Camera-type eye (tissue), 1 donor: ENCODE results near the gene WRAP53. TPM values are rescaled to one million over a fixed set of nuclear protein-coding genes. Genes with fewer than 3 reads are reported as not detected.

Source experiments
- total RNA-seq: library from RNA; depleted of rRNA; stranded (reverse); fragments of >200 nt; gene quantifications from one replicate; pipeline ENCODE4 v1.2.3, GENCODE V29; 2014

The WRAP53 gene
- total RNA-seq, result 5.6 TPM

DNA sequence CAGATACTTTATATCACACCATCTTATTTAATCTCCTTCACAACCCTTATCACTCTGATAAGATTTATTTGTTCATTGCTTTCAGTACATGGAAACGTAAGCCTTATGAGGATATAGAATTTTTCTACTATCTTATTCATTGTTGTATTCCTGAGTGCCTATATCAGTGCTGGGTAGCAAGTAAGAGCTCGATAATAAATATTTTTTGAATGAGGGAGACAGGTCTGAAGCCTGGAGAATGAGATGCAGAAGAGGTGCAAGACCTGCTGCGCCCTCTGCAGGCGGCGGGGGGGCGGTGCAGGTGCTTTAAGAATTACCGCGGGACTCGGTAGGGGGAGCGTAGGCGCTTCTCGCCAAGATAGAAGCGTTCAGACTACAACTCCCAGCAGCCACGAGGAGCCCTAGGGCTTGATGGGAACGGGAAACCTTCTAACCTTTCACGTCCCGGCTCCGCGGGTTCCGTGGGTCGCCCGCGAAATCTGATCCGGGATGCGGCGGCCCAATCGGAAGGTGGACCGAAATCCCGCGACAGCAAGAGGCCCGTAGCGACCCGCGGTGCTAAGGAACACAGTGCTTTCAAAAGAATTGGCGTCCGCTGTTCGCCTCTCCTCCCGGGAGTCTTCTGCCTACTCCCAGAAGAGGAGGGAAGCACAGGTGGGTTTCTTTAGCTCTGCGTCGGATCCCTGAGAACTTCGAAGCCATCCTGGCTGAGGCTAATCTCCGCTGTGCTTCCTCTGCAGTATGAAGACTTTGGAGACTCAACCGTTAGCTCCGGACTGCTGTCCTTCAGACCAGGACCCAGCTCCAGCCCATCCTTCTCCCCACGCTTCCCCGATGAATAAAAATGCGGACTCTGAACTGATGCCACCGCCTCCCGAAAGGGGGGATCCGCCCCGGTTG is at the start of gene WRAP53:
TSS of gene WRAP53 (plus strand) at position 570 of the 900 bp plus-strand sequence. CDS start at position 742, 172 bp downstream.

DNA sequence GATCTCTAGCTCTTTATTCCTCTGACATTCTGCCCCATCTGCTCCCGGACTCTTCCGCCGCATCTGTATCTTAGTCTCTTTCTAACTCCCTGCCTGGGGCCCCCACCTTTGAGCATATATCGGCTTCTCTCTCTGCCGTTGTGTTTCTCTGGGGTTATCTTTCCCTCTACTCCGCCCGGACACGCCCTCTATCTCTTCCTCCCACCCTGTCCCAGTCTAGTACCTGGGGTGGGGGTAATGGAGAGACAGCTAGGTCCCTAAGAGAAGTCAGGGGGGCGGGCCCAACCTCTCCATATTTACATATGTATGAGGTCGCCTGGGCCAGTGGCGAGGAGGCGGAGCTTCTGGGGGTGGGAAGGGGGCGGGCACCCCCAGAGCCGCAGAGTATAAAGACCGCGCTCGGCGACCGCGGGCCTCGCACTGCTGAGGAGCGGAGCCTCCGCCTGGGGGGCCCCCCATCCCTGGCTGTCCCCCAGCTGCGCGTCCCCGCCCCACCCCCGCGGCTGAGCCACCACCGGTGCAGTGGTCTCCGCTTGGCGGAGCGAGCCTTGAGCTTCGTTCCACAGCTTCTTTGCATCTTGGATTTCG is 37.7 kb upstream of the WRAP53 start, which contains the start of gene ATP1B2:
TSS of gene ATP1B2 (plus strand) at position 418 of the 588 bp plus-strand sequence. CDS start 593 bp downstream, outside the sequence.

DNA sequence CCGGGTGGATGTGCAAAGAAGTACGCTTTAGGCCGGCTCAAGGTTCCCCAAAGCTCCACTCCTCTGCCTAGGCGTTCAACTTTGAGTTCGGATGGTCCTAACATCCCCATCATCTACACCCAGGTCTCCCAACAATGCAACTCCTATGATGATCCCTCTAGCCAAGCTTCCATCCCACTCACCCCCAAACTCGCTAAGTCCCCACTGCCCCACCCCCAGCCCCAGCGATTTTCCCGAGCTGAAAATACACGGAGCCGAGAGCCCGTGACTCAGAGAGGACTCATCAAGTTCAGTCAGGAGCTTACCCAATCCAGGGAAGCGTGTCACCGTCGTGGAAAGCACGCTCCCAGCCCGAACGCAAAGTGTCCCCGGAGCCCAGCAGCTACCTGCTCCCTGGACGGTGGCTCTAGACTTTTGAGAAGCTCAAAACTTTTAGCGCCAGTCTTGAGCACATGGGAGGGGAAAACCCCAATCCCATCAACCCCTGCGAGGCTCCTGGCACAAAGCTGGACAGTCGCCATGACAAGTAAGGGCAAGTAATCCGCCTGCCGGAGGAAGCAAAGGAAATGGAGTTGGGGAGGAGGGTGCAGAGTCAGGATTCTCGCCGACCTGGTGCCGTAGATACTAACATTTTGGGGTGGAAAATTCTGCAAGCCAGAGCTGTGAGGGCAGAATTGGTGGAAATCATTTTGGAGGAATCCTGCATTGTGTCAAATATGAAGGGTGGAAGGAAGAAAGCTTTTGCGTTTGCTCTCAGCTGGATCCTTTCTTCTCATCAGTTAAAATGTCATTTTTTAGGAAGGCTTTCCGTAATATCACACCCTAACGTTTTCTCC is 987 bp upstream of the WRAP53 start, which contains the start of gene TP53:
TSS of gene TP53 (minus strand) at position 419 of the 836 bp plus-strand sequence. CDS start 10,896 bp downstream, outside the sequence.

DNA sequence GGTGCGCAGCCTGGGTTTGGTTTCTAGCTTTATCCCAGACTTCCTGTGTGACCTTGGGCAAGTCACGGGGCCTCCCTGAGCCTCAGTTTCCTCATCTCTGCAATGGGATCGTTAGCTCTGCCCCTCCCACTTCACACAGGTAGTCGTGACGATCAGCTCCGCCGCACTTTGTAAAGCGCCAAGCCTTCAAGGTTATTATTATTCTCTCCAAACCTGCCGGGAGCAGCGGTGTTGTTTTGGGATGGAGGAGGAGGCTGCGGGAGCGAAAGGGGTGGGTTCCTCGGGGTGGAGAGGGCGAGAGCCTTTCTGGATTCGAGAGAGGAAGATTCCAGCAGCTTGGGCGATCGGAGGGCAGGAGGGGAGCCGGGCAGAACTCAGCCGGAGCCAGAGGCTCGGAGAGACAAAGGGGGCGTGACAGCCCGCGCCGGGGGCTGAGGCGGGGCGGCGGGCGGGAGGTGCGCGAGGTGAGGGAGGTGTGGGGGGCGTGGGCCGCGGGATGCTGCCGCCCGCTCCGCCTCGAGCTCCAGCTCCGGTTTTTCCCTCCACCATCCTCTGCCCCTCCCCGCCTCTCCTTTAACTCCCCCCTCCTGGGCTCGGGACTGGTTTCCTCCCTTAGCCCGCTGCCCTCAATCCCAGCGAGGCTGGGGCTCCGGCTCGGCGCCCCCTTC is 16.5 kb downstream of the WRAP53 start, which contains the start of gene EFNB3:
TSS of gene EFNB3 (plus strand) at position 602 of the 668 bp plus-strand sequence. CDS start 397 bp downstream, outside the sequence.

DNA sequence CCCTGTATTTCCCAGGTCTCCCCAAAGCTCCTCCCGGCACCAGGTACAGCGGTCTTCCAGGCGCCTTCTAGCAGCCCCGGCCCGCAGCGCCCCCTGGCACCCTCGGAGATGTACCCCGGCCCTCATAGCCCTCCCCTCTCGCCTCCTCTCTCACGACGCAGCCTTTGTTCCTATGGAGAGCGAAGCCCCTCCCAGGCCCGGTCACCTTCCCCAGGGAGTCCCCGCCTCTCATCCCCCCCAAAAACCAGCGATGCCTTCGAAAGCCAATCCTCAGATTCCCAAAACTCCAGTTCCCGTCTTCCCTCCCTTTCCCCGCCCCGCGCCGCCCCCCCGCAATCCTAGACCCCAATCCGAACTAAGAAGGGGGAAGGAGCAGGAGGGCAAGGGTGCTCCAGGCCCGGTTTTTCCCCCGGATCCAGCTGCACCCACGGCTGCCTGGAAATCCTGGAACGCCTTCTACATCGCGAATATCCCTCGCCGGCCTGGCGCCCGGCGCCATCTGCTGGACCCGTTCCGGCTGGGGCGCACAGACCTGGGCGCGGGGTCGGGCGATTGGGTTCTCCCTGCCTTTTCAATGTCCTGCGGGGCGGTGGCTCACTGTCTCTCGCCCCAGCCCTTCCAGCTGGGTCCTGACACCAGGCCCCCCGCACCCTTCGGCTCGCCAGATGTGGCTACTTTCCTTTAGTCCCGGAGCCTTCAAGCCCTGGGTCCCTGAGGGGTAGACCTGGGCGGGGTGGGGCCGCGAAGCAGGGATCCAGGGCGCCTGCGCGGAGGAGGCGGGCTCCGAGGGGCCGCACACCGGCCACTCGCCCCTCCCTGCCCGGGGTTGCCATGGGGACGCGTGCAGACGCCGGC is 28.9 kb downstream of the WRAP53 start, which contains the start of gene DNAH2:
TSS of gene DNAH2 (plus strand) at position 844 of the 855 bp plus-strand sequence. CDS start 1,991 bp downstream, outside the sequence.

Other genes with a start within 250 kb of the WRAP53 start
- gene FGF11, start 249.0 kb upstream of the WRAP53 start, total RNA-seq, result 7.1 TPM
- gene CHRNB1, start 243.4 kb upstream of the WRAP53 start, total RNA-seq, result 17.8 TPM
- 35.8 TPM for gene ZBTB4, start 208.8 kb upstream of the WRAP53 start, total RNA-seq
- gene SLC35G6, start 207.0 kb upstream of the WRAP53 start, total RNA-seq, result not detected
- gene POLR2A, start 204.1 kb upstream of the WRAP53 start, total RNA-seq, result 114 TPM
- gene TNFSF12, start 139.4 kb upstream of the WRAP53 start, total RNA-seq, result 16.2 TPM
- 7.6 TPM for gene TNFSF13, start 129.7 kb upstream of the WRAP53 start, total RNA-seq
- gene SENP3, start 126.6 kb upstream of the WRAP53 start, total RNA-seq, result 54.2 TPM
- 5.9 TPM for gene CD68, start 108.8 kb upstream of the WRAP53 start, total RNA-seq
- 68.1 TPM for gene MPDU1, start 104.6 kb upstream of the WRAP53 start, total RNA-seq
- 3.2 TPM for gene SOX15, start 98.4 kb upstream of the WRAP53 start, total RNA-seq
- 43.2 TPM for gene FXR2, start 73.6 kb upstream of the WRAP53 start, total RNA-seq
- gene SAT2, start 60.7 kb upstream of the WRAP53 start, total RNA-seq, result 41.5 TPM
- 1.3 TPM for gene SHBG, start 58.3 kb upstream of the WRAP53 start, total RNA-seq
- 62.5 TPM for gene ATP1B2, start 37.6 kb upstream of the WRAP53 start, total RNA-seq
- 27.9 TPM for gene TP53, start 987 bp upstream of the WRAP53 start, total RNA-seq
- 10.0 TPM for gene EFNB3, start 16.7 kb downstream of the WRAP53 start, total RNA-seq
- gene DNAH2, start 29.3 kb downstream of the WRAP53 start, total RNA-seq, result 0.60 TPM
- gene KDM6B, start 145.7 kb downstream of the WRAP53 start, total RNA-seq, result 24.5 TPM
- gene TMEM88, start 166.6 kb downstream of the WRAP53 start, total RNA-seq, result 4.4 TPM
- 24.0 TPM for gene NAA38, start 169.1 kb downstream of the WRAP53 start, total RNA-seq
- 24.2 TPM for gene CYB5D1, start 169.5 kb downstream of the WRAP53 start, total RNA-seq
- gene CHD3, start 200.3 kb downstream of the WRAP53 start, total RNA-seq, result 140 TPM
- 32.9 TPM for gene RNF227, start 227.8 kb downstream of the WRAP53 start, total RNA-seq
- 8.0 TPM for gene KCNAB3, start 241.4 kb downstream of the WRAP53 start, total RNA-seq
- gene TRAPPC1, start 243.5 kb downstream of the WRAP53 start, total RNA-seq, result 35.0 TPM
- 30.6 TPM for gene CNTROB, start 243.7 kb downstream of the WRAP53 start, total RNA-seq